Skin of body (tissue), 2 donors: Measurements from ENCODE around the gene MPPED1. TPM values are rescaled to one million over a fixed set of nuclear protein-coding genes. Genes with fewer than 3 reads are reported as not detected.

ENCODE experiments used
- DNase-seq: peaks from one replicate; lab custom pipeline; 2025; lab: John Stamatoyannopoulos, UW
- total RNA-seq: library from RNA; depleted of rRNA; stranded (reverse); fragments of >200 nt; gene quantifications from one replicate; pipeline ENCODE4 v1.2.3, GENCODE V29; 2014

The MPPED1 gene
- total RNA-seq, 1 donor from 2014 or later: 5.3 TPM

GRCh38 chr22:43541022-43541421, 129.2 kb downstream of the MPPED1 start:
- DNase-seq: no peak

- DNase-seq: no peak
Measured at GRCh38 chr22:43541462-43542407, 129.9 kb downstream of the MPPED1 start.

DNA sequence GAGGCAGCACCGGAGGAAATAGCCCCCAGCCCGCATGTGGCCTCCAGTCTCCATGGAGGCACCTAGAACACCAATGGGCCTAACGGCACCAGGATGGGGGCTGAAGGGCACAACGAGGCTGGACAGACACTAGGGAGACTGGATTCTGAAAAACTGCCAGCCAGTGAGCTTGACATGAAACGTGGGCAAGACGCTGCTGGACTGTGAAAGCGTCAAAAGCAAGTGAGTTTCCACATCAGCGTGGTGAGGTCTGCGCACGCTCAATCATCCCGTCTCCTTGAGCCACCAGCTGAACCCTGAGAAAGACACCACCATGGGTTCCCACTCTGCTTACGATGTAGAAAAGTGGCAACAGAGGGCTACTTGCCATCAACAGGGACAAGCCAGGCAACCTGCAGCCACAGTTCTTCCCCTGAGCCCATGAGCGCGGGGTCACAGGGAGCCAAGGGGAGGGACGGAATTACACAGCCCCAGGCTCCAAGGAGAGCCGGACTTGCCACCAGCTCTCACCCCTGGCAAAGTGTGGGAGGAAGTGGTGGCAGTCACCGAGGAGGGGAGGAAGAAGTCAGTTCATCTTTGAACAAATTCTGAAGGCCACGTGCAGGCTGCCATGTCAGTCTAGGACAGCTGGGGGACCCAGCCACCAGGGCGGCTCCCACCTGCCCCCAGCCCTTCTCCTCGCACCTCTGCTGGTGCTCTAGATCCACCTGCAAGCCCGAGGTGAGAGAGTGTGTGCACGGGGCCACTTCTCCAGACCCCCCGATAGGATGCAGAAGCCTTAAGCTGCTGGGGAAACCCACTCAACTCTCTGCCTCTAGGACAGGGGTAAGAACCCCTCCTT, 131.1 kb downstream of the MPPED1 start:
- no peak for DNase-seq

DNA sequence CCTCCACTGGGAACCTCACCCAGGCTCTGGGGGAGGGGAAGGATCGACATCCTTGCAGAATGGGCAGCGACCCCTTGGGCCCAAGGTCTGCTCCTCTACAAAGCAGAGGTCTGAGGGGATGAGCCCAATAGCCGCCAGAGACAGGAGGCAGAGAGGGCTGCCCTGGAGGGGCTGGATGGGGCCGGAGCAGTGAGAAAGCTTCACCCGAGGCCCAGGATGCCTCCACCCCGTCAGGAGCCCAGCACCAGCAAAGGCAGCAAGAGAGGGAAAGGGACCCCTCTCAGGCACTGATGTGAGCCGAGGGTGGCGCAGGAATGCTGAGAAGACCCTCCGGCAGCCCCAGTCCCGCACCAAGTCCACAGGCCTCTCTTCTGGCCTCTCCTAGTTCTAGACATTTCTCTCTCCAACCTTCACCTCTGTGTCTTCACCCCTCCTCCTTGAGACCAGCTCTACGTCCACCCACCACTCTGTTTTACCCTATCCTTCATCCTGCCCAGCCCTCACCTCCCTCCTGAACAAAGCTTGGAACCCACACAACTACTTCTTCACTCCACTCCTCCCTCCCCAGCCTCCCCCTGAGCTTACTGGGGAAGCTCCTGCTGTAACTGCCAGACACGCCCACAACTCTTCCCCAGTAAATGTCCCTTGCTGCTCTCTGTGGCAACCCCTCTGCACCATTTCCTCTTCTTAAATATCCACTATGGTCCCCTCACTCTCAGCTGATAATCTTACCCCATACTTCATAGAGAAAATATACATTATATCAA, 131.9 kb downstream of the MPPED1 start:
- no peak for DNase-seq

GRCh38 chr22:43544289-43544673, 132.5 kb downstream of the MPPED1 start:
- DNase-seq: no peak

DNA sequence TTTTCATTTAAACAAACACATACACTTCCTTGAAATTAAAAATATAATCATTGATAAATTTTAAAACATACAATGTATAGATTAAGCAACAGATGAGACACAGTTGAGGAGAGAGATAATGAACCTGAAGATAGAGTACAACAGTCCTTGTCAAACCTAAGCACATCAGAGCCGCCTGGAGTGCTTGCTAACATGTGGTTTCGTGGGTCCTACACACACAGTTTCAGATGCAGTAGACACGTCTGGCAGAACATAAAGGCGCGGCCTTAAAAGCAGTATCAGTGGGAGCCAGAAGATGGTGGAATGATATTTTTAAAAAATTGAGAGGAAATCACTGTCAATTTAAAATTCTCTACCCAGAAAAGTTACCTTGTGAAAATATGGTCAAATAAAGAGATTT, 134.4 kb downstream of the MPPED1 start:
- no peak for DNase-seq

GRCh38 chr22:43550024-43550620, 138.3 kb downstream of the MPPED1 start:
- no peak for DNase-seq

- DNase-seq: no peak
Measured at GRCh38 chr22:43550672-43551071, 138.9 kb downstream of the MPPED1 start.

- no peak for DNase-seq
Measured at GRCh38 chr22:43553451-43554258, 141.8 kb downstream of the MPPED1 start.

GRCh38 chr22:43554259-43554636, 142.4 kb downstream of the MPPED1 start:
- no peak for DNase-seq

GRCh38 chr22:43554694-43555365, 143.0 kb downstream of the MPPED1 start:
- no peak for DNase-seq

DNA sequence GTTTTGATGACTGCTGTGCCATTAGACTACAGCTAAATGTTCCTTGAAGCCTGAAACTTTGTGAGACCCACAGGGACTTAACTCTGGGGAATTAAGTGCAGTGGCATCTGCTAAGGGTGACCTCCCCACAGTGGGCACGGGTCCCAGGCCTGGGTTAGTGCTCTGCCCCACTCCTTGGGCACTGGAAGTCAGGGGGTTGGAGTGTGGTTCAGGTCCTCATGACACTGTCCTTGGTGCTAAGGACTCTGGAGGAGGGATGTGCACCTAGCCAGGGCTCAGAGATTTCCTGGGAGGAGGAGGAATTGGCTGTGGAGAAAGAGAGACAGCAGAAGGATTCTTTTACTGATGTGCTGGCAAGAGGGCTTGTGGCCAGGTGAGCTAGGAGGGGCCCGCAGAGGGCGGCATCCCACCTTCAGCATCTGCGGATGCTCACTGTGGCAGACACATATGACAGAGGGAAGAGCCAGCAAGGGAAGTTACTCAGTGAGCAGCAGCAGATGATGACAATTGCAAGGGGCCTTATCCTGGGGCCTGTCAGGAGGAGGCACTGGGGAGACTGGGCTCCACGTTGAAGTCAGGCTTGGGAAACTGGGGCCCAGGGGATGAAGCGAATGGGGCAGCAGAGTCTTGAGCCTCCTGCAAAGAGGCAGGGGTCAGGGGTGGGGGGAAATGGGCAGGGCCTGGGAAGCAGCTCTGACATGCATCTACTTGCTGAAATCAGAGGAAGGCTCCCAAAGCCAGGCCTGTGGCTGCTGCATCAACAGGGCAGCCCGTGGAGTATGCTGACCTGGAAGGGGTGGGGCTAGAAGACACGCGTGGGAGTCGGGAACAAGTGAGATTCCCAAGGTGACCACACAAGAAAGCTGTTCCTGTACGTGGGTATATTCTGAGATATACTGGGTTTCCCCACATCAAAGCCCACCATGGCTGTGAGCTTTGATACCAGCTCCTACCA, 144.0 kb downstream of the MPPED1 start:
- DNase-seq: no peak

Other genes with a start within 250 kb of the MPPED1 start
- 17.2 TPM for gene TTLL12, start 224.9 kb upstream of the MPPED1 start, total RNA-seq
- gene SCUBE1, start 68.6 kb upstream of the MPPED1 start, total RNA-seq: 0.20 TPM